HepG2 (cell line): ENCODE results near the gene TSN. TPM values are rescaled to one million over a fixed set of nuclear protein-coding genes. Genes with fewer than 3 reads are reported as not detected.
"Not testable (repeated sequence)": the region's sequence is repeated elsewhere in the genome, so short reads cannot be mapped to it uniquely, and the experiment has no call there.

Source experiments
- ATAC-seq: fragments of 200-7000 bp; cut with Tn5 transposase; 3 replicates; pipeline ENCODE4 v1.9.1; 2020; ENCODE audit warnings: mild to moderate bottlenecking, moderate library complexity
- BruUV-seq: library from RNA; stranded (reverse); fragments of 400-500 nt; replicated peaks from 2 replicates; lab custom pipeline; 2021; lab: Mats Ljungman, UMichigan
- CTCF ChIA-PET: fragments of 300-600 bp; formaldehyde crosslinking; extraction: SDS; loops from one replicate; lab custom pipeline; 2021; ENCODE audit warnings: low total read pairs, inconsistent platforms, low intra/inter-chr PET ratio; lab: Yijun Ruan, JAX
- POLR2A ChIA-PET: fragments of 350-600 bp; sonication (Branson Sonifier 250); formaldehyde crosslinking; loops from one replicate; lab custom pipeline; 2020; ENCODE audit warnings: antibody characterized with exemption, inconsistent platforms; lab: Yijun Ruan, JAX
- DNase-seq: peaks from one replicate; pipeline ENCODE4 v3.0.0-alpha.2; 2015; ENCODE audit warnings: low spot score
- FAIRE-seq: peaks from 3 replicates; lab custom pipeline; 2011; peaks lifted over from hg19 to GRCh38; lab: Jason Lieb, UNC
- H2AFZ ChIP-seq: one replicate; pipeline ENCODE4 v1.6.1; 2011; ENCODE audit warnings: low read length, inconsistent platforms
- H3K27ac ChIP-seq: fragments of 300-600 bp; 3 replicates; pipeline ENCODE4 v1.8.0; 2011; ENCODE audit warnings: mixed run types, mild to moderate bottlenecking, mixed read lengths, low read length, inconsistent platforms; ENCODE audit not compliant: insufficient read depth; ENCODE audit errors: extremely low read length
- H3K27me3 ChIP-seq, 2 experiments: fragments of 200-600 bp in 1 of 2; 2 replicates in 1 of 2; 3 replicates in 1 of 2; pipeline versions ENCODE4 v1.6.0 to v1.8.0; 2011; ENCODE audit warnings: low read length in 2 of 2, mild to moderate bottlenecking in 2 of 2, moderate library complexity in 2 of 2, inconsistent platforms in 1 of 2; ENCODE audit not compliant: insufficient read depth in 2 of 2, control insufficient read depth in 1 of 2
- H3K36me3 ChIP-seq, 2 experiments: fragments of 200-600 bp in 1 of 2; replicated peaks in 1 of 2; 2 replicates in 1 of 2; 3 replicates in 1 of 2; pipeline versions ENCODE4 v1.5.1 to v1.8.0; 2011; ENCODE audit warnings: low read length in 2 of 2, inconsistent platforms in 1 of 2; ENCODE audit not compliant: insufficient read depth in 2 of 2, control insufficient read depth in 1 of 2
- H3K4me1 ChIP-seq: 2 replicates; pipeline ENCODE4 v1.5.1; 2012; ENCODE audit warnings: low read length, inconsistent platforms; ENCODE audit not compliant: insufficient read depth
- H3K4me2 ChIP-seq: 2 replicates; pipeline ENCODE4 v1.6.0; 2011; ENCODE audit warnings: low read depth, low read length, inconsistent platforms
- H3K4me3 ChIP-seq, 3 experiments: fragments of 200-600 bp in 1 of 3; sonication (generic), shearing (Covaris generic) in 1 of 3; replicated peaks in 1 of 3; 2 replicates each; pipeline ENCODE4 v1.5.1; 2011 to 2016; ENCODE audit warnings: low read length in 3 of 3, inconsistent platforms in 2 of 3, low read depth in 2 of 3, mild to moderate bottlenecking in 2 of 3, control low read depth in 1 of 3, mixed read lengths in 1 of 3; ENCODE audit not compliant: insufficient read depth in 1 of 3
- H3K79me2 ChIP-seq: one replicate; pipeline ENCODE4 v1.6.1; 2011; ENCODE audit warnings: low read length, inconsistent platforms; ENCODE audit not compliant: insufficient read depth
- H3K9ac ChIP-seq: 2 replicates; pipeline ENCODE4 v1.6.0; 2011; ENCODE audit warnings: mild to moderate bottlenecking, low read depth, low read length, inconsistent platforms; ENCODE audit not compliant: insufficient read depth
- H3K9me3 ChIP-seq: 2 replicates; pipeline ENCODE4 v1.5.1; 2012; ENCODE audit warnings: mild to moderate bottlenecking, low read length
- H4K20me1 ChIP-seq: 2 replicates; pipeline ENCODE4 v1.6.0; 2011; ENCODE audit warnings: inconsistent platforms, mild to moderate bottlenecking, low read length, moderate library complexity; ENCODE audit not compliant: insufficient read depth
- CSRNP1 ChIP-seq: sonication (generic); formaldehyde crosslinking; IDR thresholded peaks from 2 replicates; pipeline ENCODE4 v1.8.1; 2023; ENCODE audit warnings: mild to moderate bottlenecking, missing genetic modification reagents
- FOXA1 ChIP-seq, 2 experiments: fragments of 450-650 bp in 1 of 2; sonication (generic) in 1 of 2; formaldehyde crosslinking in 1 of 2; IDR thresholded peaks; 2 replicates each; pipeline versions ENCODE4 v1.4.0 to v1.6.1; 2016 to 2020; ENCODE audit warnings: missing genetic modification reagents in 1 of 2
- GABPA ChIP-seq, 2 experiments: IDR thresholded peaks; 2 replicates each; pipeline ENCODE4 v1.6.1; 2011 to 2016; ENCODE audit warnings: low read depth in 2 of 2, low read length in 1 of 2, missing biosample characterization in 1 of 2, missing genetic modification characterization in 1 of 2
- PBX2 ChIP-seq: IDR thresholded peaks from 2 replicates; pipeline ENCODE4 v1.6.1; 2016; ENCODE audit warnings: control low read depth
- RBAK ChIP-seq: sonication (generic); formaldehyde crosslinking; IDR thresholded peaks from 2 replicates; pipeline ENCODE4 v1.5.1; 2020; ENCODE audit warnings: mild to moderate bottlenecking, missing genetic modification reagents
- TCF7 ChIP-seq: sonication (generic); IDR thresholded peaks from 2 replicates; pipeline ENCODE4 v1.6.1; 2016; ENCODE audit warnings: antibody characterized with exemption, low read depth
- ZBTB43 ChIP-seq: sonication (generic); formaldehyde crosslinking; conservative IDR thresholded peaks from 2 replicates; pipeline ENCODE4 v1.4.0; 2020; ENCODE audit warnings: missing genetic modification reagents
- WGBS: methylation state at CpG from one replicate; pipeline ENCODE4 v1.1.6; 2017; ENCODE audit warnings: low lambda C conversion rate; 5-methylcytosine and 5-hydroxymethylcytosine counted together
- in situ Hi-C: cut with HindIII; loops from 2 replicates; pipeline ENCODE4 v1.10.0; 2017; ENCODE audit warnings: low pct_unique_long_range_greater_than_20kb; ENCODE audit not compliant: extremely low pct_ligation_motif_present
- intact Hi-C: fragments of 100-400 bp; cut with micrococcal nuclease; formaldehyde crosslinking; loops from one replicate; pipeline ENCODE4 v1.10.0; 2022; ENCODE audit not compliant: unreplicated experiment
- polyA plus RNA-seq, 8 experiments: library from polyadenylated mRNA; depleted of rRNA in 3 of 8; stranded (reverse) in 7 of 8; unstranded in 1 of 8; fragments of >200 nt; fragmentation: Illumina TruSeq in 4 of 8; extraction: Trizol in 4 of 8; gene quantifications; 2 replicates each; pipeline versions ENCODE4 v1.2.1 to v1.2.3, GENCODE V29; 2011 to 2016; ENCODE audit warnings: low read depth in 4 of 8, missing spikeins in 1 of 8, mixed read lengths in 1 of 8; ENCODE audit not compliant: insufficient read depth in 1 of 8
- total RNA-seq, 5 experiments: library from RNA; depleted of rRNA; stranded (reverse); fragments of >200 nt; fragmentation: Illumina TruSeq; extraction: Trizol; gene quantifications; 2 replicates each; pipeline ENCODE4 v1.2.3, GENCODE V29; 2016; ENCODE audit warnings: low read depth in 1 of 5

TSN gene
- total and polyA plus RNA-seq, 2 of the 13 experiments (the other 11 are each of a cell fraction or from before 2014, with no cell fraction given): 56.4 to 115 TPM

GRCh38 chr2:121804997-121805765 is 49.7 kb downstream of the TSN start (continued):
- no peak for TF ChIP-seq ZBTB43

- ChIA-PET CTCF (no interaction called here), POLR2A (no interaction called here)
- intact Hi-C loops (no loop called here), in situ Hi-C loops (no loop called here)
- DNase-seq: no peak
- Histone ChIP-seq H3K9ac (no peak overlapping the region), H3K27ac (no peak overlapping the region), H2AFZ (no peak overlapping the region), H3K4me3 (no peak overlapping the region), H3K27me3 (no peaks in the 10 kb centered on the region), H3K4me2 (no peak overlapping the region), H3K36me3 (no peaks in the 10 kb centered on the region), H4K20me1 (no peaks in the 10 kb centered on the region), H3K9me3 (no peaks in the 10 kb centered on the region), H3K4me1 (peaks cover 22% of the 10 kb centered on the region), H3K79me2 (no peaks in the 10 kb centered on the region)
- FAIRE-seq: no peak
- no peak for ATAC-seq
- no TSS peak for BruUV-seq
- TF ChIP-seq CSRNP1 (no peak), GABPA (IDR thresholded peaks at IDR 0.05; ENCODE audit: low read depth, low read length) (no peak), GABPA (CRISPR knock-in tag; IDR thresholded peaks at IDR 0.05; ENCODE audit: low read depth) (peak; percentile 52), FOXA1 (IDR thresholded peaks at IDR 0.05) (no peak), FOXA1 (CRISPR knock-in tag; IDR thresholded peaks at IDR 0.05) (peak; percentile 20; the same call in 1 of the 2 replicates), PBX2 (CRISPR knock-in tag) (0 out of 2 replicates have a peak, but pooled peaks have one; percentile 23), RBAK (CRISPR knock-in tag) (no peak), TCF7 (0 out of 2 replicates have a peak, but pooled peaks have one; percentile 8)
- WGBS: 3% methylated on average over 6 of the region's 7 CpGs
Measured at GRCh38 chr2:121805766-121806143, 50.3 kb downstream of the TSN start.

GRCh38 chr2:121807771-121808170 is 52.3 kb downstream of the TSN start:
- BruUV-seq, H3K27ac ChIP-seq, H3K4me3 ChIP-seq, POLR2A ChIA-PET, H2AFZ ChIP-seq, H3K79me2 ChIP-seq, H4K20me1 ChIP-seq, CTCF ChIA-PET, in situ Hi-C loops, H3K9ac ChIP-seq, DNase-seq, FAIRE-seq, ATAC-seq, H3K36me3 ChIP-seq, H3K27me3 ChIP-seq, intact Hi-C loops, H3K4me2 ChIP-seq, H3K9me3 ChIP-seq: not testable (repeated sequence)
- WGBS: 84% methylated on average over 8 of the region's 8 CpGs
- H3K4me1 ChIP-seq: peaks cover 22% of the 10 kb centered on the region
